DMS114 treated with DMSO at 0.1 percent for 48 hours (cell line): ENCODE results near the gene LAMA3.

Experiments
- DNase-seq: peaks from one replicate; lab custom pipeline; 2025; ENCODE audit not compliant: unreplicated experiment; lab: John Stamatoyannopoulos, UW

LAMA3 gene

GRCh38 chr18:23819001-23819400 lies 129.7 kb downstream of the LAMA3 start:
- DNase-seq: no peak

- DNase-seq: no peak
Observed at GRCh38 chr18:23822590-23823385, 133.5 kb downstream of the LAMA3 start.

GRCh38 chr18:23824240-23824639 lies 135.0 kb downstream of the LAMA3 start:
- no peak for DNase-seq

GRCh38 chr18:23824669-23825068 lies 135.4 kb downstream of the LAMA3 start:
- no peak for DNase-seq

GRCh38 chr18:23825496-23825895 lies 136.2 kb downstream of the LAMA3 start:
- DNase-seq: no peak

GRCh38 chr18:23825978-23826405 lies 136.7 kb downstream of the LAMA3 start:
- no peak for DNase-seq

DNA sequence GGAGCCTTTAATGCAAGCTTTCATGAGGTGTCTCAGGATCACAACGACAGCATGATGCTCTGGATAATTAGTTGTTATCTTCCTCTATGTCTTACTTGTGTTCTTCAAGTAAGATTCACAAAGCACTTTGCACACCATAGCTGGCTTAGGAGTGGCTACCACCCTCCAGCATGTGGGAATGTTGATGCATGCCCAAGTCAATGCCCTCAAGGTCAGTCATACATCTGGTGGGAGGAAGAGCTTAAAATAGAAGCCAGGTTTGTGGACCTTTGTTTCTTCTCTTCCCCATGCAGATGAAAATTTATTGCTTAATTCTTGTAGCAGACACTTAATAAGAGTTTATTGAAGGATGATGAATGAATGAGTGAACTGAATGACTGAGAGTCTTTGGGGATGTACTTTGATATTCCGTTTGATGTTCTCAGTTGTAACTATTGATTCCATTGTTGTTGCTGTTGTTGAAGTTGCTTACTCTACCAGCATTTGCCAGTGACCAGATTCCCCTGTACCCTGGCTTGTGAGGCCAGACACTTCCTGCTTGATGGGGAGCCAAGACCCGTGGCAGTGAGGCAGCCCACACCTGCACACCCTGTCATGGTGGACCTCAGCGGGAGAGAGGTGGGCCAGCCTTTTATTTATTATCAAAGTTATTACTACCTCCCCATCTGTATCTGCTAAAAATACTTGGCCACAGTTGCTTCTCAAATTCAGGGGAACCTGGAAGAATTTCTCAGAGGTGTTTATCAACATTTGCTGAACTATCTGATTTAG lies 137.8 kb downstream of the LAMA3 start:
- DNase-seq: no peak

GRCh38 chr18:23827681-23828080 lies 138.4 kb downstream of the LAMA3 start:
- no peak for DNase-seq

DNA sequence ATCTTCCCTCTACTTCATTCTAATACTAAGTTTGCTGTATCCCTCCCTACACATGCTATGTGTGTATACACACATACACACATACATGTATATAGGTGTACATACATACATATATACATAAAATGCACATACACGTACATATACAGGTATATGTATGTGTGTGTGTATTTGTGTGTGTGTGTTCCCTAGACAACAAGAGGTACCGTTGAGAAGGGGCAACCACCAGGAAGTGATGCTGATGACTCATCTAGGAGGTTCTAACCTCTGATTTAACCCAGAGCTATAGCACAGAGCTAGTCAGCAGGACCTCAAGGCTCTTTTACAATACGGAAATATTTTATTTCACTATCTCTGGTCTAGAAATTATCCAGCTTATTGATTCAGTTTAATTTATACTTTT lies 139.2 kb downstream of the LAMA3 start:
- DNase-seq: no peak

DNA sequence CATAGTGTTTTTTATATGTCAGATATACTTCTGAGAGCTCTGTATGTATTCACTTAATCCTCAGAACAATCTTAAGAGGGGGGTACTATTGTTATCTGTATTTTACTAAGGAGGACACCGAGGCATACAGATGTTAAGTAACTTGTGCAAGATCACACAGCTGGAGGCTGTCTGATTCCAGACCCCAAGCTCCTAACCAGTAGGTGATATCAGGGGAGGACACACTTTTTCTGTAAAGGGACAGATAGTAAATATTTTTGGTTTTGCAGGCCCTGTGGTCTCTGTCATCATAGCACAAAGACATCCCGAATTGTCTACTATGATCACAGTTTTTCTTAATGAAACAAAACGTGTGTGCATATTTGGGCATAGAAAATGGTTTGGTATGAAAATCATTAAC lies 143.7 kb downstream of the LAMA3 start:
- DNase-seq: no peak

- no peak for DNase-seq
Observed at GRCh38 chr18:23833714-23834113, 144.5 kb downstream of the LAMA3 start.

DNA sequence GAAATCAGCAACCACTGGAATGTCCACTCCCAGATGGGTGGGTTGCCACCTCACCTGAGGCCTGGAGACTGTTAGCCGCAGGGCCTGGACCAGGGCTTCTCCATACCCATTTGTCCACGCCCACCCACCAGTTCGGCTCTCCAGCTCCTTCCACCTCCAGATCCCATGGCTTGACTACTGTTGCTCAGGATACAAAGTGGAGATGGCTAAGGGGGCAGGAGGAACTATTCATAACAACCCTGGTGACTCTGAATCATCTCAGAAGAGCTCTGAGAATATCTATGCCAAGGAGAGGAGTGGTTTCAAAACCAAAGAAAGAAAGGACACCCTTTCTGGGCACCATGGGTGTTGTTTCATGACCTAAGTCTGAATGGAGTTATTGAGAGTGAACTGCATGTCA lies 145.8 kb downstream of the LAMA3 start:
- DNase-seq: no peak

DNA sequence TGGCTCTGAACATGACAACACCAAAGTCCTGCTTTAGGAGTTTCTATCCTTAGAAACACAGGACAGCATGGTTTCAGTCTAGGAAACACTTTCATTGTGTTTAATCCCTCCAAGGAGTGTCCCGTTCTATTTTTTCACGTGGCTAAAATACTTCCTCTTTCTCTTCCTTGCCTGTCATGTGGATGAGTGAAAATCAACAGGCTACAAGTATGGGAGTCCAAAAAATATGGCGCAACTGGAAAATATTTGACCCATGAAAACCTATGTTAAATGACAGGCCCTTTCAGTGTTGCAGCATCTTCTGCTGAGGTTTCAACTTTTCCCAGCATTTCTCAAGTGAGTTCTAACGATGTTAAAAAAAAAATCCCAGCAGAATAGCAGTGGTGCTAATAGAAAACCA lies 146.3 kb downstream of the LAMA3 start:
- DNase-seq: no peak

DNA sequence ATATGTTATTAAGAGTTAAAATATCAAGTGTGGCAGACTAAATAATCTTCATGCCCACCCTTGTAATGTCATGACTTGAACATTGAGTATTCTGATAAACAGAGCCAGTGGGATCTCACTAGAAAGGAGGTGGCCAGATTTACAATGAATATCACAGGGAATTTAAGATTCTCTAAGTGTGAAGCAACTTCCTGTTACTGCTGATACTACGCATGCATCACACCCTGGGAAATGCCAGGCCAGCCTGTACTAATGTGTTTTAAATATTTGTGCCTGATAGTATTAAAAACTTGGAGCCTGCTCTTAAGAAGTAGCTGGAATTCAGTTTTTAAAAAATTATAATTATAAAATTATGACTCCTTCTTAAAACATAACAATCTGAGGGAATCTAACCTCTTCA lies 148.3 kb downstream of the LAMA3 start:
- DNase-seq: no peak

- no peak for DNase-seq
Observed at GRCh38 chr18:23838233-23838632, 149.0 kb downstream of the LAMA3 start.

- DNase-seq: no peak
Observed at GRCh38 chr18:23838801-23839366, 149.6 kb downstream of the LAMA3 start.

GRCh38 chr18:23842305-23842704 lies 153.1 kb downstream of the LAMA3 start:
- no peak for DNase-seq

DNA sequence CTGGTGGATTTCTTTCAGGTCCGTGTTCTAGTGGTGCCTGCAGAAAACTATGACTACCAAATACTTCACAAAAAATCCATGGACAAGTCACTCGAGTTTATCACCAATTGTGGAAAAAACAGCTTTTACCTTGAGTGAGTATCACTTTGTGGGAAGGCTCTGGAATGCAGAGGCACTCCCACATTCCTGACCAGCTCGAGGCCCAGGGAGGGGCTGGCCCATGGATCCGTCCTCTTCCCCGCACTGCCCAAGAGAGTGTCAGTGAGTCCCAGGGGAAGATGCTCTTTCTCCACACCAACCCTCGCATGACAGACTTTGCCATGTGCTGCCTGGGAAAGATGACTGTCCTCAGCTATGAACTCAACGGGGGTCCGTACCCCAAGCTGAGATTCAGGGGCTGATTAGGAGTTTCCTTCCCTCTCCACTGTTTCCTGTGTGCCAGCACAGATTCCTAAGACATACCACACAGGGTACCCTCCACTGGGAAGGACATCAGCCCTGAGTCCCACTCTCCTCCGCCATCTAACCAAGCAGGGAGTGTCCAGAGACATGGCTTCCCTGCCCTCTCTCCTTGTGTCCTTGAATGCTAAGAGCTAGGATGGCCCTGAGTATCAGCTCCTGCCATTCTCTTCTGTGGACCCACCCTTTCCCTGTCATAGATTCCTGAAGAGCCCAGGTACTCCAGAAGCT lies 155.9 kb downstream of the LAMA3 start:
- DNase-seq: no peak

DNA sequence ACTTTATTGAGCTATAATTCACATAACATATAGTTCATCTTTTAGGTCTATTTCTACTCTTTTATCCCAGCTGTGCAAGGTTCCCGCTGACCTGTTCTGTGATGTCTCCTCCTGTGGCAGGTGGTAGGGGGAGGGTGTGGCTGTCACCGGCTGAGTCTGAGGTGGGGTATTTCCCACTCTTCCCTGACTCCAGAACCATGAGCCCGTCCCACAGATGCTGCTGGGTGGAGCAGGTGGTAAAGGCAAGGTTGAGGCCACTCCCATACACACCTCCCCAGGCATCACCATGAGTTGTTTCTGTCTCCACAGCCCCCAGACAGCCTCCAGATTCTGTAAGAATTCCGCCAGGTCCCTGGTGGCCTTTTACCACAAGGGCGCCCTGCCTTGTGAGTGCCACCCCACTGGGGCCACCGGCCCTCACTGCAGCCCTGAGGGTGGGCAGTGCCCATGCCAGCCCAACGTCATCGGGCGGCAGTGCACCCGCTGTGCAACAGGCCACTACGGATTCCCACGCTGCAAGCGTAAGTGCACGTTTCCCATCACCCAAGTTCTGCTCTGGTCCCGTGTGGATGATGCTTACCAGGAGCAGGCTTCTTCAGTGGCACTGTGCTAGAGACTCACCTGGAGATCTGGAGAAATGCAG lies 156.9 kb downstream of the LAMA3 start:
- no peak for DNase-seq

DNA sequence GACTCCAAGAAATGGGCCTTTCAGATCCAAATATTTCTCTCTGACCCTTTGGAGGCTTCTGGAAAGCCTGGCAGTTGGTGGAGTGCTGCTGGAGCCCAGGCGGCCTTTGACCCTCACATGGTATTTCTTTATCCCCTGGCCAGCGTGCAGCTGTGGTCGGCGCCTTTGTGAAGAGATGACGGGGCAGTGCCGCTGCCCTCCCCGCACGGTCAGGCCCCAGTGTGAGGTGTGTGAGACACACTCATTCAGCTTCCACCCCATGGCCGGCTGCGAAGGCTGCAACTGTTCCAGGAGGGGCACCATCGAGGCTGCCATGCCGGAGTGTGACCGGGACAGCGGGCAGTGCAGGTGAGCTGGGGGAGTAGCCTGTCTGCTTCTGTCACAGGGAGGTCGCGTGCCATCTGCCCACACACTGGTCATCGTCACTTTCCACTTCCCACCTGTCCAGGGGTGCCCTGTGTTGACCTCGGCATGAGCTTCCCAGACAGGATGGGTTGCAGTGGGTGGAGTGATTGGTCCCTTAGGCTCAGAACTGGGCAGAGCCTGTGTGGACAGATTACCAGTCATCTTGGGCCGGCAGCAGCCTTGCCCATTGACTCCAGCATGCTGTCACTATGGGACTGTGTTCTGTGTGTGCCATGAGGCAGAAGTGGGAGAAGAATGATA lies 158.2 kb downstream of the LAMA3 start:
- DNase-seq: no peak
